A673 (cell line): ENCODE measurements around the gene SLC26A11. TPM values are rescaled to one million over a fixed set of nuclear protein-coding genes. Genes with fewer than 3 reads are reported as not detected.

Experiments used
- BruUV-seq: library from RNA; stranded (reverse); fragments of 400-500 nt; replicated peaks from 2 replicates; lab custom pipeline; 2021; lab: Mats Ljungman, UMichigan
- CTCF ChIA-PET: fragments of 300-600 bp; sonication (Branson Sonifier 250); formaldehyde crosslinking; loops from one replicate; lab custom pipeline; 2022; ENCODE audit warnings: antibody characterized with exemption; lab: Charles Lee
- POLR2A ChIA-PET: fragments of 300-600 bp; sonication (Branson Sonifier 250); formaldehyde crosslinking; loops from one replicate; lab custom pipeline; 2022; ENCODE audit warnings: antibody characterized with exemption; ENCODE audit not compliant: low non-redundant PET; lab: Charles Lee
- DNase-seq: peaks from one replicate; pipeline ENCODE4 v3.0.0-alpha.2; 2015; ENCODE audit warnings: low spot score
- H3K27ac ChIP-seq: fragments of 200-600 bp; sonication (generic); 2 replicates; pipeline ENCODE4 v1.5.1; 2016; ENCODE audit warnings: mixed run types, low read depth, mild to moderate bottlenecking, mixed read lengths, antibody characterized with exemption, low read length; ENCODE audit not compliant: poor library complexity, severe bottlenecking
- H3K27me3 ChIP-seq: fragments of 200-600 bp; sonication (generic); replicated peaks from 2 replicates; pipeline ENCODE4 v1.6.1; 2017; ENCODE audit warnings: mixed run types, low read depth, mild to moderate bottlenecking, mixed read lengths, antibody characterized with exemption, low read length; ENCODE audit not compliant: insufficient read depth, poor library complexity
- H3K36me3 ChIP-seq: fragments of 200-600 bp; sonication (generic); 2 replicates; pipeline ENCODE4 v1.6.1; 2016; ENCODE audit warnings: mixed run types, mild to moderate bottlenecking, mixed read lengths, antibody characterized with exemption, low read length; ENCODE audit not compliant: insufficient read depth, poor library complexity, severe bottlenecking
- H3K4me1 ChIP-seq: fragments of 200-600 bp; sonication (generic); 2 replicates; pipeline ENCODE4 v1.6.1; 2017; ENCODE audit warnings: mixed run types, mild to moderate bottlenecking, mixed read lengths, antibody characterized with exemption, low read length; ENCODE audit not compliant: insufficient read depth, poor library complexity, severe bottlenecking
- H3K4me3 ChIP-seq: fragments of 200-600 bp; sonication (generic); 2 replicates; pipeline ENCODE4 v1.5.1; 2016; ENCODE audit warnings: low read depth, mixed run types, mild to moderate bottlenecking, mixed read lengths, low read length; ENCODE audit not compliant: poor library complexity, severe bottlenecking
- H3K9me3 ChIP-seq: fragments of 200-600 bp; sonication (generic); 2 replicates; pipeline ENCODE4 v1.6.1; 2016; ENCODE audit warnings: mixed run types, low read depth, mild to moderate bottlenecking, mixed read lengths, antibody characterized with exemption, low read length; ENCODE audit not compliant: poor library complexity, severe bottlenecking
- CTCF ChIP-seq: fragments of 300-800, 200-600 bp; sonication (generic); conservative IDR thresholded peaks from 2 replicates; pipeline ENCODE4 v1.5.1; 2017; ENCODE audit warnings: low read depth, mild to moderate bottlenecking, antibody characterized with exemption, low read length, moderate library complexity, mixed read lengths
- EZH2 ChIP-seq: fragments of 200-600 bp; sonication (generic); IDR thresholded peaks from 2 replicates; pipeline ENCODE4 v1.6.1; 2017; ENCODE audit warnings: borderline replicate concordance, low read depth, mild to moderate bottlenecking, mixed read lengths, antibody characterized with exemption, low read length; ENCODE audit not compliant: poor library complexity, severe bottlenecking
- intact Hi-C: fragments of 100-400 bp; cut with micrococcal nuclease; formaldehyde crosslinking; loops from one replicate; pipeline ENCODE4 v1.10.0; 2022; ENCODE audit not compliant: unreplicated experiment
- total RNA-seq: library from RNA; stranded (reverse); gene quantifications from 2 replicates; pipeline ENCODE4 v1.2.3, GENCODE V29; 2021

The SLC26A11 gene
- total RNA-seq, 1 experiment from 2014 or later, result 23.5 TPM

DNA sequence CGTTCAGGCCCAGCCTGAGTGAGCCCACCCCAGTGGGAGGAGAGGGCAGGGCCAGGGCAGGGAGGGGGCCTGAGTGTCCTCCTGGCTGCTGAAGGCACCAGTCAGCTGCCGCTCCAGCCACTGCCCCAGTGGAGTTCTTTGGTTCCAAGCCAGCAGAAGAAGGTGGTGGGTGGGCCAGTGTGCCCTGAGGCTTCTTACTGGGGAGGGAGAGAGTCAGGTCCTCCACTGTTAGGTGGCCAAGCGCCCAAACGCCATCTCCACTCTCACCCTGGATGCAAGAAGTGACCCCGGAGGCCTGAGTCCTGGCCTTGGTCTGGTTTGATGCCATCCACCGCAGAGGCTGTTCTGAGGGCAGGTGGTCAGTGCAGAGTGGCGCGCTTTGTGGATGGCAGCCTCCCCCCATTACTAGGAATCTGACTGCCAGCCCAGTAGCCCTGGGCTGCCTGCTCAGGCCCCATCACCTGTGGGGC, 42.6 kb downstream of the SLC26A11 start:
- intact Hi-C loops, result no loop called here
- no peaks in the 10 kb centered on the region for H3K27me3 ChIP-seq
- H3K9me3 ChIP-seq, result no peaks in the 10 kb centered on the region
- H3K36me3 ChIP-seq, result peaks cover 7% of the 10 kb centered on the region
- H3K27ac ChIP-seq, result peak overlapping the region; percentile 89
- no peak for DNase-seq
- peaks cover 20% of the 10 kb centered on the region for H3K4me1 ChIP-seq
- BruUV-seq, result no TSS peak
- ChIA-PET CTCF (interaction anchor here (0.6 kb wide), 1 partner anchor 129 kb away, joined by 5 read pairs; no protein-coding TSS in a partner anchor), POLR2A (no interaction called here)
- TF ChIP-seq CTCF (no peak), EZH2 (no peak)
- peak overlapping the region; percentile 8 for H3K4me3 ChIP-seq

GRCh38 chr17:80263253-80264204, 43.3 kb downstream of the SLC26A11 start:
- intact Hi-C loops, result no loop called here
- no peak for TF ChIP-seq CTCF
- Histone ChIP-seq H3K9me3 (no peaks in the 10 kb centered on the region), H3K4me3 (peak overlapping the region; percentile 8), H3K4me1 (peaks cover 20% of the 10 kb centered on the region), H3K27ac (peak overlapping the region; percentile 89), H3K36me3 (peaks cover 7% of the 10 kb centered on the region), H3K27me3 (no peaks in the 10 kb centered on the region)
- CTCF ChIA-PET, result interaction anchor here (0.7 kb wide), 1 partner anchor 98 kb away, joined by 4 read pairs; no protein-coding TSS in a partner anchor
- POLR2A ChIA-PET, result no interaction called here
- DNase-seq, result peak; percentile 93
- BruUV-seq, result no TSS peak

GRCh38 chr17:80264205-80265075, 44.2 kb downstream of the SLC26A11 start:
- ChIA-PET POLR2A (no interaction called here), CTCF (no interaction called here)
- DNase-seq, result no peak
- TF ChIP-seq EZH2 (no peak), CTCF (no peak)
- no peak overlapping the region for H3K4me3 ChIP-seq
- BruUV-seq, result no TSS peak
- peak overlapping the region; percentile 60 for H3K27ac ChIP-seq
- no peaks in the 10 kb centered on the region for H3K9me3 ChIP-seq
- peaks cover 20% of the 10 kb centered on the region for H3K4me1 ChIP-seq
- H3K36me3 ChIP-seq, result peaks cover 7% of the 10 kb centered on the region
- no peaks in the 10 kb centered on the region for H3K27me3 ChIP-seq
- intact Hi-C loops, result no loop called here
